Activated T-cell treated with anti-CD3 and anti-CD28 coated beads for 48 hours (primary cell): ENCODE results near the gene CDC34.

Experiments used
- DNase-seq: peaks from one replicate; pipeline ENCODE4 v3.0.0-alpha.2; 2020; ENCODE audit warnings: low read depth

Gene CDC34

GRCh38 chr19:497869-498510 is 33.6 kb upstream of the CDC34 start:
- no peak for DNase-seq

GRCh38 chr19:498511-498891 is 33.1 kb upstream of the CDC34 start:
- no peak for DNase-seq

GRCh38 chr19:498977-499623 is 32.5 kb upstream of the CDC34 start:
- no peak for DNase-seq

- DNase-seq: no peak
These were observed 29.9 kb upstream of the CDC34 start for GRCh38 chr19:501646-502045.

GRCh38 chr19:504616-505015 is 26.9 kb upstream of the CDC34 start:
- DNase-seq: no peak

- DNase-seq: peak; percentile 86
These were observed 24.9 kb upstream of the CDC34 start for GRCh38 chr19:506404-507285.

GRCh38 chr19:507286-508203 is 24.0 kb upstream of the CDC34 start, which contains the start of gene TPGS1:
TPGS1 (plus strand) TSS chr19:507497; CDS start chr19:507507, 10 bp downstream.
- peak; percentile 81 for DNase-seq

GRCh38 chr19:508204-509150 is 23.1 kb upstream of the CDC34 start:
- DNase-seq: no peak

- DNase-seq: peak; percentile 96
These were observed 20.9 kb upstream of the CDC34 start for GRCh38 chr19:510606-511100.

GRCh38 chr19:511101-511851 is 20.3 kb upstream of the CDC34 start:
- peak; percentile 73 for DNase-seq

GRCh38 chr19:512547-513365 is 18.8 kb upstream of the CDC34 start:
- DNase-seq: no peak

GRCh38 chr19:513368-514165 is 18.0 kb upstream of the CDC34 start:
- DNase-seq: no peak

GRCh38 chr19:514166-514663 is 17.3 kb upstream of the CDC34 start:
- no peak for DNase-seq

GRCh38 chr19:517721-518597 is 13.6 kb upstream of the CDC34 start:
- no peak for DNase-seq

GRCh38 chr19:518598-519231 is 12.8 kb upstream of the CDC34 start:
- peak; percentile 52 for DNase-seq

GRCh38 chr19:519449-519865 is 12.1 kb upstream of the CDC34 start:
- no peak for DNase-seq
